ENCODE measurements around the gene SLC25A44. TPM values are rescaled to one million over a fixed set of nuclear protein-coding genes. Genes with fewer than 3 reads are reported as not detected.
A peak's percentile ranks its signal among the peaks of the same experiment; 100 is the strongest.

The SLC25A44 gene, protein sequence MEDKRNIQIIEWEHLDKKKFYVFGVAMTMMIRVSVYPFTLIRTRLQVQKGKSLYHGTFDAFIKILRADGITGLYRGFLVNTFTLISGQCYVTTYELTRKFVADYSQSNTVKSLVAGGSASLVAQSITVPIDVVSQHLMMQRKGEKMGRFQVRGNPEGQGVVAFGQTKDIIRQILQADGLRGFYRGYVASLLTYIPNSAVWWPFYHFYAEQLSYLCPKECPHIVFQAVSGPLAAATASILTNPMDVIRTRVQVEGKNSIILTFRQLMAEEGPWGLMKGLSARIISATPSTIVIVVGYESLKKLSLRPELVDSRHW
- polyA plus RNA-seq (2012; ENCODE audit: missing spikeins), result 13.9 TPM

DNA sequence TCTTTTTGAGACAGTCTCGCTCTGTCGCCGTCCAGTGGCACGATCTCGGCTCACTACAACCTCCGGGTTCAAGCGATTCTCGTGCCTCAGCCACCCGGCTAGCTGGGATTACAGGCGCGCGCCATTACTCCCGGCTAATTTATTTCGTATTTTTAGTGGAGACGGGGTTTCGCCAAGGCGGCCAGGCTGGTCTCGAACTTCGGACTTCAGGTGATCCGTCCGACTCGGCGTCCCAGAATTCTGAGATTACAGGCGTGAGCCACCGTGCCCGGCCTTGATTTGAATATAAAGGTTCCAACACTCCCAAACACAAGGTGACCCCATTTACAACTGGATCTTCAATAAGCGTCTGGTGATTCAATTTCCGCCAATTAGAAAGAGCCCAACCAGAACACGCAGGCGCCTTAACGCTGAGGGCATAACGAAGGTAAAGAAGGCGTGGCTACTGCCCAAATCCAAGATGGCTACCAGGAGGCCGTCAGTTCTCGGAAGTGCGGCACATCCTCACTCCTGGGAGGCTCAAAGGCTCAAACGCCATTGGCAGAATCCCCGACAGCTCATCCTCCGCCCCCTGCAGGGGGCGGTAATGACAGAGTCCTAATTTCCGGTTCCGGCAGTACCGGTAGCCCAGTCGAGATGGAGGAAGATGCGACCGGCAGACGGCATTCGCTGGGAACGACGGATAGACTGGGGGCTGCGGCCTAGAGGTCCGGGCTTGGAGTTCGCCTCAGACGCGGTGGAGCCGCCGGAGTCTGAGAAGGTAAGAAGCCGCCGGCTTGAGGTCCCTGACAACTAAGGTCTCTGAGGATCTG, at the start of gene SLC25A44:
Gene SLC25A44 (plus strand): TSS at position 617 of the 812 bp plus-strand sequence. CDS start 5,744 bp downstream, outside the sequence.
- TF ChIP-seq TAF1 (IDR thresholded peaks at IDR 0.05; ENCODE audit: borderline replicate concordance, low read depth, low read length), result peak; percentile 60; the same call in 1 of the 2 replicates
- peak; percentile 85 for TF ChIP-seq POLR2AphosphoS5 (IDR thresholded peaks at IDR 0.05; ENCODE audit: low read depth, low read length)
- peak; percentile 84 for TF ChIP-seq POLR2A (IDR thresholded peaks at IDR 0.05; ENCODE audit: low read depth, low read length)
- DNase-seq (ENCODE audit: insufficient read length) (peak; percentile 92), FAIRE-seq (peak; percentile 84)

DNA sequence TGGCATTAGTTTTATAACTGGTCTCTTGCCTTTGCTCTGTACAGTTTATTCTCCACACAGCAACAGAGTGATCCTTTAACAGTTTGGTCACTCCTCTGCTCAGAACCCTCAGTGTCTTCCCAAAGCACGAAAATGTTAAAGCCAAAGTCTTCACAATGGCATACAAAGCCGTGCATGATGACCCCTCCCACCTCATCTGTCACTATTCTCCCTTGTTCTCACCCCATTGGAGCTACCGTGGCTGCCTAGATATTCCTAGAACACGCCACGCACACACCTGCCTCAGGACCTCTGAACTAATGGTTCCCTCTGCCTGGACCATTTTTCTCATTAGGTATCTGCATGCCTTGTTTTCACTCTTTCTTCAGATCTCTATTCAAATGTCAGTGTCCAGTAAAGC, 49.2 kb upstream of the SLC25A44 start:
- TF ChIP-seq POLR2A (IDR thresholded peaks at IDR 0.05; ENCODE audit: low read depth, low read length) (no peak), POLR2AphosphoS5 (IDR thresholded peaks at IDR 0.05; ENCODE audit: low read depth, low read length) (no peak), TAF1 (IDR thresholded peaks at IDR 0.05; ENCODE audit: borderline replicate concordance, low read depth, low read length) (no peak)
- DNase-seq (ENCODE audit: insufficient read length), result no peak
- no peak for FAIRE-seq

GRCh38 chr1:156145650-156146019, 48.3 kb upstream of the SLC25A44 start:
- DNase-seq (ENCODE audit: insufficient read length) (no peak), FAIRE-seq (no peak)
- no peak for TF ChIP-seq TAF1 (IDR thresholded peaks at IDR 0.05; ENCODE audit: borderline replicate concordance, low read depth, low read length)
- TF ChIP-seq POLR2A (IDR thresholded peaks at IDR 0.05; ENCODE audit: low read depth, low read length), result no peak
- TF ChIP-seq POLR2AphosphoS5 (IDR thresholded peaks at IDR 0.05; ENCODE audit: low read depth, low read length), result no peak

DNA sequence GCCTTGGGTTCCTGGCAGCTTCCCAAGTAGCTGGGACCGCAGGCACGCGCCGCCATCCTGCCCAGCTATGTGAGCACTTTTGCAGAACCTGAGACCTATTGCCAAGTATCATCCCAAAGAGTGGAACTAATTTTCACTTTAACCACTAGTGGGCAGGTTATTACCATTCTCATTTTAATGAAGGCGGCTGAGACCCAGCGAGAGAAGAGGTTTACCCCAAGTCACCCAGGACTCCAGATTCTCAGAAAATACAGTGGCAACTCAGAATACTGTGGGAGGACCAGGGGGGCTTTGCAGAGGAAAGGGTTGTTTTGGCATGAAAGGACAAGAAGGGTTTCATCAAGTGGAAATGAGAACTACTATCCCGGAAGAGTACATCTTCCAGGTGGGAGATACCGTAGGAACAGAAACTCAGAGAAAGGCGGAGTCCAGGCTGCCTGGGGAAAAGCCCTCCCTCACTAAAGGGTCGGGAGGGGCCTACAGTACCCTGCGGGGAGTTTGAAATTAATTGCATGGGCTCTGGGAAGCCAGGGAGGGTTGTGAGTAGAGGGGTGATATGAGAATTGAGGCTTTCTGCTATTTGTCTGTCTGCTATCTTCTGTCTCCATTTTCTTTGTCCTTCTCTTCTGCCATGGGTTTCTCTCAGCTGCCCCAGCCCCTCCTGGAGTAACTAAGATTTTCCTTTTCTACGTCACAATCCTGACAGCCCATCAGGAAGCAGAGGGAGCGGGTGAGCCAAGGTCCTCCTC, 47.7 kb upstream of the SLC25A44 start:
- DNase-seq (ENCODE audit: insufficient read length), result peak; percentile 49
- TF ChIP-seq TAF1 (IDR thresholded peaks at IDR 0.05; ENCODE audit: borderline replicate concordance, low read depth, low read length), result no peak
- TF ChIP-seq POLR2A (IDR thresholded peaks at IDR 0.05; ENCODE audit: low read depth, low read length), result no peak
- no peak for TF ChIP-seq POLR2AphosphoS5 (IDR thresholded peaks at IDR 0.05; ENCODE audit: low read depth, low read length)
- FAIRE-seq, result peak; percentile 88

DNA sequence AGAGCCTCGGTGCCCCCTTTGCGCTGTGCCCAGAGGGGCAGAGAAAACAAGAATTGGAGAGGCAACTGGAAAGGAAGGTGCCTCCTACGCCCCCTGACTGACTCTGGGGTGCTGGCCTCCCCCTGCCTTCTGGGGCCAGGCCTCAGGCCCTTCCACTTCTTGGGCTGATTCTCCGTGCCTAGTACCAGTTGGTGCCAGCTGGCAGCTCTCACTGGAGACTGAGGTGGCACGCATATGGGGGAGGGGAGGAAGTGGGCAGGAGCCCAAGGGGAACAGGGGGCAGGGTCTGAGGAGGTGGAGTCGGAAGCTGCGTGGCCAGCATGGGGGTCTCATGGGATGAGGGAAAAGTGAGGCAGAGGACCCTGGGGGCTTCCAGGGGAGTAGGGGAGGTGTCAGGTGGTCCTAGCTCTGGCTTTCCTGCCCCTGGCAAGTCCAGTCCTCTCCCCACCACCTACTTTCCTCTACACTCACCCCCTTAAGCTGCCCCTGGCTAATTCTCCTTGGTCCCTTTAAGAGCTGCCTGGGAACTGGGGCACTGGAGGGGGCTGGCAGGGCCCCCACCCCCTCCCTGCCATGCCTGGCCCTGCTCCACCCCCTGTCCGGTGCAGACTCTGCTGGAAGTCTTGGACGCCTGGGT, 47.0 kb upstream of the SLC25A44 start:
- DNase-seq (ENCODE audit: insufficient read length), result no peak
- TF ChIP-seq POLR2AphosphoS5 (IDR thresholded peaks at IDR 0.05; ENCODE audit: low read depth, low read length) (no peak), POLR2A (IDR thresholded peaks at IDR 0.05; ENCODE audit: low read depth, low read length) (no peak), TAF1 (IDR thresholded peaks at IDR 0.05; ENCODE audit: borderline replicate concordance, low read depth, low read length) (no peak)
- peak; percentile 54 for FAIRE-seq

DNA sequence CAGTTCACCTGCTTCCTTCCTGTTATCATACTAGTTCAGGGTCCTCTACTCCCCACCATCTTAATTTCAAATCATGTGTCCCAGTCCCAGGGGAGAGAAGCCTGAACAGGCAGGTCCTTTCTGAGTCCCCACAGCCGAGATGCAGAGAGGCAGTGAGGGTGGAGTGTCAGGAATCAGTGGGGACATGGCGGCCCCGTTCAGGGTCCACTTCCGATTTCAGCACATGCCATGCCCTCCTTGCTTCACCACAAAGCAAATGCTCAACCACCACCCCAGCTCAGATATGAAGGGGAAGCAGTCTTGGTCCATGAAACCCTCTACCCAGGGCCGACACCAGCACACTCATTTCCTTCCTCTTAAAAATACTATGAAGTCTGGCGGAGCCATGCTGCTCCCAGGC, 45.7 kb upstream of the SLC25A44 start:
- no peak for DNase-seq (ENCODE audit: insufficient read length)
- peak; percentile 94 for FAIRE-seq
- TF ChIP-seq TAF1 (IDR thresholded peaks at IDR 0.05; ENCODE audit: borderline replicate concordance, low read depth, low read length) (no peak), POLR2A (IDR thresholded peaks at IDR 0.05; ENCODE audit: low read depth, low read length) (no peak), POLR2AphosphoS5 (IDR thresholded peaks at IDR 0.05; ENCODE audit: low read depth, low read length) (no peak)

GRCh38 chr1:156149374-156150332, 44.3 kb upstream of the SLC25A44 start:
- DNase-seq (ENCODE audit: insufficient read length) (peak; percentile 51), FAIRE-seq (peak; percentile 89)

GRCh38 chr1:156150333-156151011, 43.4 kb upstream of the SLC25A44 start:
- FAIRE-seq, result peak; percentile 86
- TF ChIP-seq POLR2A (IDR thresholded peaks at IDR 0.05; ENCODE audit: low read depth, low read length) (no peak), POLR2AphosphoS5 (IDR thresholded peaks at IDR 0.05; ENCODE audit: low read depth, low read length) (no peak), TAF1 (IDR thresholded peaks at IDR 0.05; ENCODE audit: borderline replicate concordance, low read depth, low read length) (no peak)

More at GRCh38 chr1:156149374-156150332, 44.3 kb upstream of the SLC25A44 start:
- no peak for TF ChIP-seq POLR2A (IDR thresholded peaks at IDR 0.05; ENCODE audit: low read depth, low read length)
- no peak for TF ChIP-seq TAF1 (IDR thresholded peaks at IDR 0.05; ENCODE audit: borderline replicate concordance, low read depth, low read length)
- 0 out of 2 replicates have a peak, but pooled peaks have one; percentile 38 for TF ChIP-seq POLR2AphosphoS5 (IDR thresholded peaks at IDR 0.05; ENCODE audit: low read depth, low read length)

GRCh38 chr1:156151093-156151688, 42.7 kb upstream of the SLC25A44 start:
- DNase-seq (ENCODE audit: insufficient read length) (no peak), FAIRE-seq (peak; percentile 81)
- TF ChIP-seq POLR2AphosphoS5 (IDR thresholded peaks at IDR 0.05; ENCODE audit: low read depth, low read length) (no peak), TAF1 (IDR thresholded peaks at IDR 0.05; ENCODE audit: borderline replicate concordance, low read depth, low read length) (no peak), POLR2A (IDR thresholded peaks at IDR 0.05; ENCODE audit: low read depth, low read length) (no peak)

More at GRCh38 chr1:156150333-156151011, 43.4 kb upstream of the SLC25A44 start:
- DNase-seq (ENCODE audit: insufficient read length), result no peak
